Medulla oblongata (tissue), 1 donor: Measurements from ENCODE around the gene SLC12A6.
"Not testable (repeated sequence)": the region's sequence is repeated elsewhere in the genome, so short reads cannot be mapped to it uniquely, and the experiment has no call there.

Experiments
- DNase-seq: peaks from one replicate; pipeline ENCODE4 v3.0.0-alpha.2; 2015; ENCODE audit errors: extremely low spot score

Gene SLC12A6

GRCh38 chr15:34203305-34203704 is 134.3 kb downstream of the SLC12A6 start:
- no peak for DNase-seq

DNA sequence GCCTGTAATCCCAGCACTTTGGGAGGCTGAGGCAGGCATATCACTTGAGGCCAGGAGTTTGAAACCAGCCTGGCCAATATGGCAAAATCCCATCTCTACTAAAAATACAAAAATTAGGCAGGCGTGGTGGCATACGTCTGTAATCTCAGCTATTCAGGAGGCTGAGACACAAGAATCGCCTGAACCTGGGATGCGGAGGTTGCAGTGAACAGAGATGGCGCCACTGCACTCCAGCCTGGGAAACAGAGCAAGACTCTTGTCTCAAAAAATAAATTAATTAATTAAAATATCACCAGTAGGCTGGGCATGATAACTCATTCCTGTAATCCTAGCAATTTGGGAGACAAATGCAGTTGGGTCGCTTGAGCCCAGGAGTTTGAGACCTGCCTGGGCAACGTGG is 144.3 kb downstream of the SLC12A6 start:
- not testable (repeated sequence) for DNase-seq

- DNase-seq, result no peak
Measured at GRCh38 chr15:34188711-34189110, 148.9 kb downstream of the SLC12A6 start.

- DNase-seq, result no peak
Measured at GRCh38 chr15:34185666-34186065, 151.9 kb downstream of the SLC12A6 start.

- DNase-seq, result peak; percentile 63
Measured at GRCh38 chr15:34182942-34183341, 154.6 kb downstream of the SLC12A6 start.
